K562 (cell line): ENCODE measurements around the gene DBP. TPM values are rescaled to one million over a fixed set of nuclear protein-coding genes. Genes with fewer than 3 reads are reported as not detected.

Experiments used
- CXXC5 ChIP-seq: fragments of 250-450 bp; sonication (Bioruptor Pico); IDR thresholded peaks from 2 replicates; pipeline ENCODE4 v1.8.0; 2022; ENCODE audit warnings: inconsistent platforms, mild to moderate bottlenecking, moderate library complexity
- DPF2 ChIP-seq: fragments of 450-650 bp; IDR thresholded peaks from 2 replicates; pipeline ENCODE4 v1.6.1; 2016
- GATA2 ChIP-seq: sonication (generic); formaldehyde crosslinking; IDR thresholded peaks from 2 replicates; pipeline ENCODE4 v1.4.0; 2020; ENCODE audit warnings: mild to moderate bottlenecking, missing genetic modification reagents
- HNRNPK ChIP-seq: fragments of 200-400 bp; formaldehyde crosslinking; IDR thresholded peaks from one replicate; pipeline ENCODE4 v1.6.1; 2018; ENCODE audit warnings: mild to moderate bottlenecking, low read depth, low read length; ENCODE audit not compliant: poor library complexity, severe bottlenecking
- KHSRP ChIP-seq: fragments of 450-650 bp; IDR thresholded peaks from 2 replicates; pipeline ENCODE4 v1.6.1; 2017
- LCOR ChIP-seq: sonication (generic); formaldehyde crosslinking; IDR thresholded peaks from 2 replicates; pipeline ENCODE4 v1.8.0; 2022; ENCODE audit warnings: mild to moderate bottlenecking, missing genetic modification reagents
- MCM7 ChIP-seq, 2 experiments: fragments of 450-650 bp; IDR thresholded peaks; 2 replicates each; pipeline ENCODE4 v1.6.1; 2016 to 2018
- MED1 ChIP-seq: sonication (generic); formaldehyde crosslinking; IDR thresholded peaks from 2 replicates; pipeline ENCODE4 v1.8.1; 2023; ENCODE audit warnings: missing genetic modification reagents, borderline replicate concordance
- NCOA6 ChIP-seq: fragments of 450-650 bp; IDR thresholded peaks from 2 replicates; pipeline ENCODE4 v1.6.1; 2017; ENCODE audit warnings: mild to moderate bottlenecking
- PRMT5 ChIP-seq: sonication (generic); formaldehyde crosslinking; IDR thresholded peaks from 2 replicates; pipeline ENCODE4 v1.5.0; 2020; ENCODE audit warnings: missing genetic modification reagents
- RAD51 ChIP-seq: fragments of 450-650 bp; IDR thresholded peaks from 2 replicates; pipeline ENCODE4 v1.7.1; 2016; ENCODE audit warnings: low read depth, mild to moderate bottlenecking, borderline replicate concordance
- SNAPC5 ChIP-seq: fragments of 250-450 bp; sonication (Bioruptor Pico); IDR thresholded peaks from 2 replicates; pipeline ENCODE4 v1.8.0; 2021; ENCODE audit warnings: moderate library complexity, mild to moderate bottlenecking, inconsistent platforms
- TAF7 ChIP-seq: fragments of 450-650 bp; IDR thresholded peaks from 2 replicates; pipeline ENCODE4 v1.6.1; 2016; ENCODE audit warnings: missing genetic modification characterization, missing compliant biosample characterization
- TBL1XR1 ChIP-seq, 2 experiments: IDR thresholded peaks; 2 replicates each; pipeline ENCODE4 v1.6.1; 2012; ENCODE audit warnings: improper control_type of control experiment in 2 of 2, low read length in 2 of 2, mild to moderate bottlenecking in 1 of 2
- ZBTB17 ChIP-seq: fragments of 450-650 bp; formaldehyde crosslinking; IDR thresholded peaks from 2 replicates; pipeline ENCODE4 v1.4.0; 2020; ENCODE audit warnings: mild to moderate bottlenecking
- ZNF445 ChIP-seq: fragments of 250-450 bp; sonication (Bioruptor Pico); IDR thresholded peaks from 2 replicates; pipeline ENCODE4 v1.4.0; 2020; ENCODE audit warnings: low read depth, mild to moderate bottlenecking, moderate library complexity
- ZNF57 ChIP-seq: fragments of 450-650 bp; formaldehyde crosslinking; IDR thresholded peaks from 2 replicates; pipeline ENCODE4 v1.4.0; 2020; ENCODE audit warnings: mild to moderate bottlenecking, moderate library complexity
- polyA plus RNA-seq, 8 experiments: library from polyadenylated mRNA; depleted of rRNA in 4 of 8; stranded (reverse) in 5 of 8; unstranded in 3 of 8; fragments of >200 nt; fragmentation: Nextera tagmentation in 2 of 8; fragmentation: Illumina TruSeq in 1 of 8; extraction: Ambion mirVana in 2 of 8; extraction: Trizol in 1 of 8; gene quantifications; 2 replicates each; pipeline versions ENCODE4 v1.2.1 to v1.2.3, GENCODE V29; 2011 to 2014; ENCODE audit warnings: inconsistent platforms in 1 of 8, missing spikeins in 1 of 8
- total RNA-seq, 7 experiments: library from RNA; depleted of rRNA in 6 of 7; stranded (reverse); fragments of >200 nt in 6 of 7; fragmentation: Illumina TruSeq in 2 of 7; extraction: Trizol in 2 of 7; gene quantifications; 2 replicates each; pipeline versions ENCODE4 v1.2.1 to v1.2.3, GENCODE V29; 2011 to 2021; ENCODE audit warnings: low replicate concordance in 1 of 7
- TF ChIP-seq, protein P1 (sequence below): fragments of 450-650 bp; formaldehyde crosslinking; IDR thresholded peaks from 2 replicates; pipeline ENCODE4 v1.4.0; 2020; ENCODE audit warnings: mild to moderate bottlenecking, moderate library complexity
- TF ChIP-seq, protein P2 (sequence below): fragments of 450-650 bp; IDR thresholded peaks from 2 replicates; pipeline ENCODE4 v1.6.1; 2016; ENCODE audit warnings: mild to moderate bottlenecking, moderate library complexity

Gene DBP
- total and polyA plus RNA-seq, 9 of the 15 experiments (the other 6 are each of a cell fraction or from before 2014, with no cell fraction given): 0.25 to 5.5 (median 1.8) TPM

- TF ChIP-seq ZBTB17 (CRISPR knock-in tag) (peak; percentile 69), LCOR (CRISPR knock-in tag) (peak; percentile 84; the same call in 1 of the 2 replicates), KHSRP (no peak), MCM7 (IDR thresholded peaks at IDR 0.05) (no peak), CXXC5 (peak; percentile 90), NCOA6 (no peak), RAD51 (peak; percentile 72; the same call in 1 of the 2 replicates), HNRNPK (no peak), TBL1XR1 (IDR thresholded peaks at IDR 0.05; ENCODE audit: low read length in 2 of 2) (peak in 1 of 2 experiments; percentile 43; a peak in 2 of 4 replicates), ZNF445 (CRISPR knock-in tag) (no peak), PRMT5 (CRISPR knock-in tag) (no peak), SNAPC5 (CRISPR knock-in tag) (no peak), TAF7 (tag) (no peak), DPF2 (no peak; the same call in 1 of the 2 replicates), MED1 (CRISPR knock-in tag) (no peak), ZNF57 (CRISPR knock-in tag) (no peak), GATA2 (CRISPR knock-in tag) (no peak)
- TF ChIP-seq, protein P1, sequence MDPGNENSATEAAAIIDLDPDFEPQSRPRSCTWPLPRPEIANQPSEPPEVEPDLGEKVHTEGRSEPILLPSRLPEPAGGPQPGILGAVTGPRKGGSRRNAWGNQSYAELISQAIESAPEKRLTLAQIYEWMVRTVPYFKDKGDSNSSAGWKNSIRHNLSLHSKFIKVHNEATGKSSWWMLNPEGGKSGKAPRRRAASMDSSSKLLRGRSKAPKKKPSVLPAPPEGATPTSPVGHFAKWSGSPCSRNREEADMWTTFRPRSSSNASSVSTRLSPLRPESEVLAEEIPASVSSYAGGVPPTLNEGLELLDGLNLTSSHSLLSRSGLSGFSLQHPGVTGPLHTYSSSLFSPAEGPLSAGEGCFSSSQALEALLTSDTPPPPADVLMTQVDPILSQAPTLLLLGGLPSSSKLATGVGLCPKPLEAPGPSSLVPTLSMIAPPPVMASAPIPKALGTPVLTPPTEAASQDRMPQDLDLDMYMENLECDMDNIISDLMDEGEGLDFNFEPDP (CRISPR knock-in tag): no peak
- TF ChIP-seq, protein P2, sequence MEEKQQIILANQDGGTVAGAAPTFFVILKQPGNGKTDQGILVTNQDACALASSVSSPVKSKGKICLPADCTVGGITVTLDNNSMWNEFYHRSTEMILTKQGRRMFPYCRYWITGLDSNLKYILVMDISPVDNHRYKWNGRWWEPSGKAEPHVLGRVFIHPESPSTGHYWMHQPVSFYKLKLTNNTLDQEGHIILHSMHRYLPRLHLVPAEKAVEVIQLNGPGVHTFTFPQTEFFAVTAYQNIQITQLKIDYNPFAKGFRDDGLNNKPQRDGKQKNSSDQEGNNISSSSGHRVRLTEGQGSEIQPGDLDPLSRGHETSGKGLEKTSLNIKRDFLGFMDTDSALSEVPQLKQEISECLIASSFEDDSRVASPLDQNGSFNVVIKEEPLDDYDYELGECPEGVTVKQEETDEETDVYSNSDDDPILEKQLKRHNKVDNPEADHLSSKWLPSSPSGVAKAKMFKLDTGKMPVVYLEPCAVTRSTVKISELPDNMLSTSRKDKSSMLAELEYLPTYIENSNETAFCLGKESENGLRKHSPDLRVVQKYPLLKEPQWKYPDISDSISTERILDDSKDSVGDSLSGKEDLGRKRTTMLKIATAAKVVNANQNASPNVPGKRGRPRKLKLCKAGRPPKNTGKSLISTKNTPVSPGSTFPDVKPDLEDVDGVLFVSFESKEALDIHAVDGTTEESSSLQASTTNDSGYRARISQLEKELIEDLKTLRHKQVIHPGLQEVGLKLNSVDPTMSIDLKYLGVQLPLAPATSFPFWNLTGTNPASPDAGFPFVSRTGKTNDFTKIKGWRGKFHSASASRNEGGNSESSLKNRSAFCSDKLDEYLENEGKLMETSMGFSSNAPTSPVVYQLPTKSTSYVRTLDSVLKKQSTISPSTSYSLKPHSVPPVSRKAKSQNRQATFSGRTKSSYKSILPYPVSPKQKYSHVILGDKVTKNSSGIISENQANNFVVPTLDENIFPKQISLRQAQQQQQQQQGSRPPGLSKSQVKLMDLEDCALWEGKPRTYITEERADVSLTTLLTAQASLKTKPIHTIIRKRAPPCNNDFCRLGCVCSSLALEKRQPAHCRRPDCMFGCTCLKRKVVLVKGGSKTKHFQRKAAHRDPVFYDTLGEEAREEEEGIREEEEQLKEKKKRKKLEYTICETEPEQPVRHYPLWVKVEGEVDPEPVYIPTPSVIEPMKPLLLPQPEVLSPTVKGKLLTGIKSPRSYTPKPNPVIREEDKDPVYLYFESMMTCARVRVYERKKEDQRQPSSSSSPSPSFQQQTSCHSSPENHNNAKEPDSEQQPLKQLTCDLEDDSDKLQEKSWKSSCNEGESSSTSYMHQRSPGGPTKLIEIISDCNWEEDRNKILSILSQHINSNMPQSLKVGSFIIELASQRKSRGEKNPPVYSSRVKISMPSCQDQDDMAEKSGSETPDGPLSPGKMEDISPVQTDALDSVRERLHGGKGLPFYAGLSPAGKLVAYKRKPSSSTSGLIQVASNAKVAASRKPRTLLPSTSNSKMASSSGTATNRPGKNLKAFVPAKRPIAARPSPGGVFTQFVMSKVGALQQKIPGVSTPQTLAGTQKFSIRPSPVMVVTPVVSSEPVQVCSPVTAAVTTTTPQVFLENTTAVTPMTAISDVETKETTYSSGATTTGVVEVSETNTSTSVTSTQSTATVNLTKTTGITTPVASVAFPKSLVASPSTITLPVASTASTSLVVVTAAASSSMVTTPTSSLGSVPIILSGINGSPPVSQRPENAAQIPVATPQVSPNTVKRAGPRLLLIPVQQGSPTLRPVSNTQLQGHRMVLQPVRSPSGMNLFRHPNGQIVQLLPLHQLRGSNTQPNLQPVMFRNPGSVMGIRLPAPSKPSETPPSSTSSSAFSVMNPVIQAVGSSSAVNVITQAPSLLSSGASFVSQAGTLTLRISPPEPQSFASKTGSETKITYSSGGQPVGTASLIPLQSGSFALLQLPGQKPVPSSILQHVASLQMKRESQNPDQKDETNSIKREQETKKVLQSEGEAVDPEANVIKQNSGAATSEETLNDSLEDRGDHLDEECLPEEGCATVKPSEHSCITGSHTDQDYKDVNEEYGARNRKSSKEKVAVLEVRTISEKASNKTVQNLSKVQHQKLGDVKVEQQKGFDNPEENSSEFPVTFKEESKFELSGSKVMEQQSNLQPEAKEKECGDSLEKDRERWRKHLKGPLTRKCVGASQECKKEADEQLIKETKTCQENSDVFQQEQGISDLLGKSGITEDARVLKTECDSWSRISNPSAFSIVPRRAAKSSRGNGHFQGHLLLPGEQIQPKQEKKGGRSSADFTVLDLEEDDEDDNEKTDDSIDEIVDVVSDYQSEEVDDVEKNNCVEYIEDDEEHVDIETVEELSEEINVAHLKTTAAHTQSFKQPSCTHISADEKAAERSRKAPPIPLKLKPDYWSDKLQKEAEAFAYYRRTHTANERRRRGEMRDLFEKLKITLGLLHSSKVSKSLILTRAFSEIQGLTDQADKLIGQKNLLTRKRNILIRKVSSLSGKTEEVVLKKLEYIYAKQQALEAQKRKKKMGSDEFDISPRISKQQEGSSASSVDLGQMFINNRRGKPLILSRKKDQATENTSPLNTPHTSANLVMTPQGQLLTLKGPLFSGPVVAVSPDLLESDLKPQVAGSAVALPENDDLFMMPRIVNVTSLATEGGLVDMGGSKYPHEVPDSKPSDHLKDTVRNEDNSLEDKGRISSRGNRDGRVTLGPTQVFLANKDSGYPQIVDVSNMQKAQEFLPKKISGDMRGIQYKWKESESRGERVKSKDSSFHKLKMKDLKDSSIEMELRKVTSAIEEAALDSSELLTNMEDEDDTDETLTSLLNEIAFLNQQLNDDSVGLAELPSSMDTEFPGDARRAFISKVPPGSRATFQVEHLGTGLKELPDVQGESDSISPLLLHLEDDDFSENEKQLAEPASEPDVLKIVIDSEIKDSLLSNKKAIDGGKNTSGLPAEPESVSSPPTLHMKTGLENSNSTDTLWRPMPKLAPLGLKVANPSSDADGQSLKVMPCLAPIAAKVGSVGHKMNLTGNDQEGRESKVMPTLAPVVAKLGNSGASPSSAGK: peak; percentile 99
Observed at GRCh38 chr19:48637449-48637947, 319 bp upstream of the DBP start (continued).
